Measurements from ENCODE around the gene USP44. TPM values are rescaled to one million over a fixed set of nuclear protein-coding genes. Genes with fewer than 3 reads are reported as not detected.

The USP44 gene
- total RNA-seq, 1 donor from 2014 or later, result 5.4 TPM

DNA sequence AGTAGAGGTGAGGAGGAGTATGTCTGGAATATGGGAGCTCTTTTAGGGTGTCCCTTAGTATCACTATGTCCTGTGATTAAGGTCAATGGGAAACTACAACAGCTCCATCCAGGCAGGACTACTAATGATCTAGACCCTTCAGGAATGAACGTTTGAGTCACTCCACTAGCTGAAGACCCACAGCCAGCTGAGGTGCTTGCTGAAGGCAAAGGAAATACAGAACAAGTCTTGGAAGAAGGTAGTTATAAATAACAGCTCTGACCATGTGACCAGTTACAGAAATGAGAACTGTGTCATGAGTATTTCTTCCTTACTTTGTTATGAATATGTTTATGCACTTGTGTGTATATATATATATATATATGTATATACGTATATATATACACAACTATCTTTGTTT lies 40.5 kb upstream of the USP44 start:
- CTCF ChIA-PET, result no interaction called here
- no peak for DNase-seq
- ATAC-seq (ENCODE audit: low read depth), result no peak
- H3K27me3 Mint-ChIP-seq, result peaks cover 12% of the 10 kb centered on the region
- no peak overlapping the region for H3K4me3 Mint-ChIP-seq
- TF ChIP-seq, protein P1, sequence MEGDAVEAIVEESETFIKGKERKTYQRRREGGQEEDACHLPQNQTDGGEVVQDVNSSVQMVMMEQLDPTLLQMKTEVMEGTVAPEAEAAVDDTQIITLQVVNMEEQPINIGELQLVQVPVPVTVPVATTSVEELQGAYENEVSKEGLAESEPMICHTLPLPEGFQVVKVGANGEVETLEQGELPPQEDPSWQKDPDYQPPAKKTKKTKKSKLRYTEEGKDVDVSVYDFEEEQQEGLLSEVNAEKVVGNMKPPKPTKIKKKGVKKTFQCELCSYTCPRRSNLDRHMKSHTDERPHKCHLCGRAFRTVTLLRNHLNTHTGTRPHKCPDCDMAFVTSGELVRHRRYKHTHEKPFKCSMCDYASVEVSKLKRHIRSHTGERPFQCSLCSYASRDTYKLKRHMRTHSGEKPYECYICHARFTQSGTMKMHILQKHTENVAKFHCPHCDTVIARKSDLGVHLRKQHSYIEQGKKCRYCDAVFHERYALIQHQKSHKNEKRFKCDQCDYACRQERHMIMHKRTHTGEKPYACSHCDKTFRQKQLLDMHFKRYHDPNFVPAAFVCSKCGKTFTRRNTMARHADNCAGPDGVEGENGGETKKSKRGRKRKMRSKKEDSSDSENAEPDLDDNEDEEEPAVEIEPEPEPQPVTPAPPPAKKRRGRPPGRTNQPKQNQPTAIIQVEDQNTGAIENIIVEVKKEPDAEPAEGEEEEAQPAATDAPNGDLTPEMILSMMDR (IDR thresholded peaks at IDR 0.05), result no peak
- no peaks in the 10 kb centered on the region for H3K36me3 Mint-ChIP-seq (ENCODE audit: low read depth)
- H3K4me1 Mint-ChIP-seq, result peaks cover 4% of the 10 kb centered on the region
- no peak overlapping the region for H3K27ac Mint-ChIP-seq
- POLR2A ChIA-PET, result no interaction called here
- no peaks in the 10 kb centered on the region for H3K9me3 Mint-ChIP-seq
- intact Hi-C loops (cut with micrococcal nuclease), result no loop called here

DNA sequence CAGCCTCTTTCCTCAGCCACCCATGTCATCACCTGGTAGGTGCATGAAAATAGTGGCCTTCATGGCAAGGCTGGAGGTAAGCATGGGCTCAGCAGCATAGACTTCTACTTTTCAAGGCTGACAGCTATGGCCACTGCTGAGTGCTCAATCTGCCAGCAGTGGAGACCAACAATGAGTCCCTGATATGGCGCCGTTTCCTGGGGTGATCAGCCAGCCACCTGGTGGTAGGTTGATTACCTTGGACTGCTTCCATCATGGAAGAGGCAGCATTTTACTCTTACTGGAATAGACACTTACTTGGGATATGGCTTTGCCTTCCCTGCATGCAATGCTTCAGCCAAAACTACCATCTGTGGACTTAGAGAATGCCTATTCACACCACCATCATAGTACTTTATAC lies 39.5 kb upstream of the USP44 start:
- TF ChIP-seq, protein P1 (IDR thresholded peaks at IDR 0.05), result no peak
- H3K27me3 Mint-ChIP-seq, result peaks cover 12% of the 10 kb centered on the region
- no peak overlapping the region for H3K27ac Mint-ChIP-seq
- CTCF ChIA-PET, result no interaction called here
- H3K4me1 Mint-ChIP-seq, result peaks cover 4% of the 10 kb centered on the region
- intact Hi-C loops (cut with micrococcal nuclease), result no loop called here
- H3K36me3 Mint-ChIP-seq (ENCODE audit: low read depth), result no peaks in the 10 kb centered on the region
- no peak overlapping the region for H3K4me3 Mint-ChIP-seq
- DNase-seq (no peak), ATAC-seq (ENCODE audit: low read depth) (no peak)
- no peaks in the 10 kb centered on the region for H3K9me3 Mint-ChIP-seq
- POLR2A ChIA-PET, result no interaction called here

DNA sequence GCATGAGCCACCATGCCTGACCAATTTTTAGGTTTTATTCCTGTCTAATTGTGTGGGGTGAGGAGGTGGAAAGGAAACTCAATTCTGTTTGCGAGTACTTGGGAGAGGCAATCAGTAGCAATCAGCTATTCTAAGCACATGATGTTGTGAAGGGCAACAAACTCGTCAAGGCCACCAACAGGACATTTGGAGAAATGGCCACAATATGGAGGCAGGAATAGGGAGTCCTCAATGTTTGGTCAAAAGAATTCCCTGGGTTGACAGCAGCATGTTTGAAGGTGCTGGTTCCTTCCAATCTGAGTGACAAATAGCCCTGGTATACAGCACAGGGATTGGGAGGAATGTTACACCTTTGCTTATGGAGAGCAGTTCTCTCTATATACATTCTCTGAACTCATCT lies 32.7 kb upstream of the USP44 start:
- Mint-ChIP-seq H3K4me1 (peaks cover 12% of the 10 kb centered on the region), H3K36me3 (ENCODE audit: low read depth) (no peaks in the 10 kb centered on the region), H3K9me3 (no peaks in the 10 kb centered on the region), H3K4me3 (no peak overlapping the region), H3K27me3 (peaks cover 8% of the 10 kb centered on the region), H3K27ac (no peak overlapping the region)
- ATAC-seq (ENCODE audit: low read depth), result no peak
- TF ChIP-seq, protein P1 (IDR thresholded peaks at IDR 0.05), result no peak
- no peak for DNase-seq
- CTCF ChIA-PET, result no interaction called here
- POLR2A ChIA-PET, result interaction anchor here (0.7 kb wide), 1 partner anchor 1525 kb away, joined by 3 read pairs; no protein-coding TSS in a partner anchor
- intact Hi-C loops (cut with micrococcal nuclease), result no loop called here

DNA sequence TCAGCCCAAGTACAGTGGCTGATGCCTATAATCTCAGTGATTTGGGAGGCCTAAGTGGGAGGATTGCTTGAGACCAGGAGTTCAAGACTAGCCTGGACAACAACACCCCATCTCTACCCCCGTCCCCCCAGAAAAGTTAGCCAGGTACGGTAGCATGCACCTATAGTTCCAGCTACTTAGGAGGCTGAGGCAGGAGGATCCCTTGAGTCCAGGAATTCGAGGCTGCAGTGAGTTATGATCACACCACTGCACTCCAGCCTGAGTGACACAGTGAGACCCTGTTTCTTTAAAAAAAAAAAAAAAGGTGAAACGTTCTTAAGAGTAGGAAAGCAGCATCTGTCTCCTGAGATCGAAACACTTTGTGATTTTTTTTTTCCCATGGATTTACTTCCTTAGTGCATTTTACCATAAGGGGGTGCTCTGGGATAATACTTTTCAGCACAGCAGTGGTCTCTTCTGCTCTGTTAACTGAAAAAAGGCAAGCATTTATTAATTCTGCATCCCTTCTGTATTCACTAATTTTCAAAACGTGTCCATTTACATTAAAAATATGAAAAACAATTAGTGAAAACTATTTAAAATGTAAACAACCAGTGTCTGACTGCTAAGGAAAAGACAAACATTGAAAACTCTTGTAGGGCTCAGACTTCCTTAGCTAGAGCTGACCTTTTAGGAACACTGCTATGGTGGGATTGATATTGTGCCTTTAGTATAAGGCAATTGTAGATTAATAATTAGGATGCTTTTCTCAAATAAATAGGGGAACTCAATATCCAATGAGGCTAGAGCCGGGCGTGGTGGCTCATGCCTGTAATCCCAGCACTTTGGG lies 31.2 kb upstream of the USP44 start:
- ChIA-PET POLR2A (no interaction called here), CTCF (interaction anchor here (0.7 kb wide), 1 partner anchor 444 kb away, joined by 3 read pairs; no protein-coding TSS in a partner anchor)

DNA sequence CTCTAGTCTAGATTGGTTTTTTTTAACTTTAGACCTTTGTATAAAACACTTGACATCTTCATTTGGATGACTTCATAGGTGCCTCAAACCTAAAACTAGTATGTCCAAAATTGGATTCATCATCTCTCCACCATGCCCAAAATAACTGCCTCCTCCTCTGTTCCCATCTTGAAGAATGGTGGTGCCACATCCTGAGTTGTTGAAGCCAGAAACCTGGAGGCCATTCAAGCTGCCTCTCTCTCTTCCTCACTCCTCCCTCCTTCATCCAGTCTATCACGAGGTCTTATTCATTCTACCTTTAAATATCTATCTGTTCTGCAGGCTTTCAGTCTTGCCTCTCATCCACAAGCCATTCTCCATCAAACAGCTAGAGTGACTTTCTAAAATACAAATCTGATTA lies 26.5 kb upstream of the USP44 start:
- Mint-ChIP-seq H3K4me1 (peaks cover 33% of the 10 kb centered on the region), H3K27me3 (peaks cover 2% of the 10 kb centered on the region), H3K9me3 (no peaks in the 10 kb centered on the region), H3K36me3 (ENCODE audit: low read depth) (peaks cover 3% of the 10 kb centered on the region), H3K27ac (no peak overlapping the region), H3K4me3 (no peak overlapping the region)
- DNase-seq (no peak), ATAC-seq (ENCODE audit: low read depth) (no peak)
- intact Hi-C loops (cut with micrococcal nuclease), result loop anchor here (10.0 kb wide), 1 partner anchor 617 kb away; the partner anchor contains the start of gene ELK3
- POLR2A ChIA-PET, result no interaction called here
- CTCF ChIA-PET, result no interaction called here
- TF ChIP-seq, protein P1 (IDR thresholded peaks at IDR 0.05), result no peak

More for the DNA sequence above, 31.2 kb upstream of the USP44 start:
- H3K27me3 Mint-ChIP-seq, result peaks cover 6% of the 10 kb centered on the region
- TF ChIP-seq, protein P1 (IDR thresholded peaks at IDR 0.05), result no peak
- no peak for DNase-seq
- no peak for ATAC-seq (ENCODE audit: low read depth)
- no peaks in the 10 kb centered on the region for H3K9me3 Mint-ChIP-seq
- no peaks in the 10 kb centered on the region for H3K36me3 Mint-ChIP-seq (ENCODE audit: low read depth)
- no peak overlapping the region for H3K27ac Mint-ChIP-seq
- H3K4me3 Mint-ChIP-seq, result no peak overlapping the region
- peaks cover 10% of the 10 kb centered on the region for H3K4me1 Mint-ChIP-seq
- intact Hi-C loops (cut with micrococcal nuclease), result no loop called here
